GM23248 (cell line): ENCODE measurements around the gene C9. TPM values are rescaled to one million over a fixed set of nuclear protein-coding genes. Genes with fewer than 3 reads are reported as not detected.
A peak's percentile ranks its signal among the peaks of the same experiment; 100 is the strongest.
"Not testable (repeated sequence)": the region's sequence is repeated elsewhere in the genome, so short reads cannot be mapped to it uniquely, and the experiment has no call there.

Experiments used
- DNase-seq: peaks from one replicate; pipeline ENCODE4 v3.0.0-alpha.2; 2015
- H2AFZ ChIP-seq: fragments of 200-600 bp; sonication (generic); 2 replicates; pipeline ENCODE4 v1.6.1; 2016; ENCODE audit warnings: antibody characterized with exemption
- H3F3A ChIP-seq: fragments of 200-600 bp; sonication (generic); 2 replicates; pipeline ENCODE4 v1.6.1; 2016; ENCODE audit warnings: mild to moderate bottlenecking, antibody characterized with exemption, mixed run types; ENCODE audit not compliant: insufficient read depth
- H3K27ac ChIP-seq: fragments of 200-600 bp; sonication (generic); 2 replicates; pipeline ENCODE4 v1.5.1; 2016; ENCODE audit warnings: mild to moderate bottlenecking
- H3K27me3 ChIP-seq: fragments of 200-600 bp; sonication (generic); replicated peaks from 2 replicates; pipeline ENCODE4 v1.6.1; 2016; ENCODE audit warnings: mild to moderate bottlenecking; ENCODE audit not compliant: insufficient read depth
- H3K36me3 ChIP-seq: fragments of 200-600 bp; sonication (generic); 2 replicates; pipeline ENCODE4 v1.6.1; 2016; ENCODE audit warnings: low read depth, mild to moderate bottlenecking
- H3K4me1 ChIP-seq: fragments of 200-600 bp; sonication (generic); 2 replicates; pipeline ENCODE4 v1.6.1; 2016; ENCODE audit warnings: mild to moderate bottlenecking; ENCODE audit not compliant: insufficient read depth
- H3K4me2 ChIP-seq: fragments of 200-600 bp; sonication (generic); one replicate; pipeline ENCODE4 v1.6.1; 2016; ENCODE audit warnings: mild to moderate bottlenecking; ENCODE audit not compliant: unreplicated experiment
- H3K4me3 ChIP-seq: fragments of 200-600 bp; sonication (generic); 2 replicates; pipeline ENCODE4 v1.5.1; 2016; ENCODE audit warnings: mild to moderate bottlenecking
- H3K79me2 ChIP-seq: fragments of 200-600 bp; sonication (generic); 2 replicates; pipeline ENCODE4 v1.6.1; 2016; ENCODE audit warnings: mild to moderate bottlenecking; ENCODE audit not compliant: insufficient read depth
- H3K9ac ChIP-seq: fragments of 200-600 bp; sonication (generic); 2 replicates; pipeline ENCODE4 v1.6.1; 2016; ENCODE audit warnings: mild to moderate bottlenecking
- H3K9me2 ChIP-seq: fragments of 200-600 bp; sonication (generic); 2 replicates; pipeline ENCODE4 v1.6.1; 2016; ENCODE audit warnings: mixed run types, mild to moderate bottlenecking, moderate library complexity; ENCODE audit not compliant: insufficient read depth
- H3K9me3 ChIP-seq: fragments of 200-600 bp; sonication (generic); one replicate; pipeline ENCODE4 v1.6.1; 2017; ENCODE audit warnings: low read depth
- H4K20me1 ChIP-seq: fragments of 200-600 bp; sonication (generic); 2 replicates; pipeline ENCODE4 v1.6.0; 2016; ENCODE audit not compliant: insufficient read depth
- EZH2 ChIP-seq: fragments of 200-600 bp; sonication (generic); IDR thresholded peaks from 2 replicates; pipeline ENCODE4 v1.6.1; 2018; ENCODE audit warnings: antibody characterized with exemption, mild to moderate bottlenecking; ENCODE audit not compliant: insufficient read depth, poor library complexity, severe bottlenecking
- EZH2phosphoT487 ChIP-seq: fragments of 200-600 bp; sonication (generic); IDR thresholded peaks from 2 replicates; pipeline ENCODE4 v1.6.1; 2018; ENCODE audit warnings: antibody characterized with exemption, moderate library complexity, mild to moderate bottlenecking, low read depth; ENCODE audit not compliant: insufficient read depth
- WGBS, 2 experiments: methylation state at CpG; one replicate each; pipeline ENCODE4 v1.1.6; 2015 to 2017; ENCODE audit warnings: low lambda C conversion rate in 2 of 2, low coverage in 1 of 2; ENCODE audit errors: missing lambda C conversion rate in 2 of 2; 5-methylcytosine and 5-hydroxymethylcytosine counted together
- in situ Hi-C: fragments of 300-500 bp; cut with MboI; formaldehyde crosslinking; loops from 2 replicates; pipeline ENCODE4 v1.15.0; 2020
- polyA plus RNA-seq: library from polyadenylated mRNA; unstranded; fragments of >200 nt; fragmentation: Nextera tagmentation; extraction: Ambion mirVana; gene quantifications from 2 replicates; pipeline ENCODE4 v1.2.1, GENCODE V29; 2016
- total RNA-seq: library from RNA; depleted of rRNA; stranded (reverse); fragments of >200 nt; shearing (Covaris generic); gene quantifications from 2 replicates; pipeline ENCODE4 v1.2.3, GENCODE V29; 2014

Gene C9
- total and polyA plus RNA-seq, 2 experiments from 2014 or later = not detected

- in situ Hi-C loops = loop anchor here (25.0 kb wide), 1 partner anchor 313 kb away; no protein-coding TSS in a partner anchor
- H3K9ac ChIP-seq = no peak overlapping the region
- H3K4me3 ChIP-seq = no peak overlapping the region
- H3K4me1 ChIP-seq = no peaks in the 10 kb centered on the region
- no peaks in the 10 kb centered on the region for H3K79me2 ChIP-seq
- TF ChIP-seq EZH2phosphoT487 = no peak
- TF ChIP-seq EZH2 = no peak
- no peak for DNase-seq
- H4K20me1 ChIP-seq = no peaks in the 10 kb centered on the region
- H3K36me3 ChIP-seq = no peaks in the 10 kb centered on the region
- H3K9me3 ChIP-seq = no peaks in the 10 kb centered on the region
- no peaks in the 10 kb centered on the region for H3K9me2 ChIP-seq
- no peaks in the 10 kb centered on the region for H3F3A ChIP-seq
- H3K27me3 ChIP-seq = no peaks in the 10 kb centered on the region
- H2AFZ ChIP-seq = no peak overlapping the region
- H3K4me2 ChIP-seq = no peak overlapping the region
- H3K27ac ChIP-seq = no peak overlapping the region
These were observed 64.3 kb downstream of the C9 start for GRCh38 chr5:39299962-39300361.

- Histone ChIP-seq H3K9me2 (no peaks in the 10 kb centered on the region), H3F3A (no peaks in the 10 kb centered on the region), H3K4me2 (no peak overlapping the region), H3K27ac (no peak overlapping the region), H3K4me3 (no peak overlapping the region), H3K9ac (no peak overlapping the region), H3K9me3 (no peaks in the 10 kb centered on the region), H3K36me3 (no peaks in the 10 kb centered on the region), H3K4me1 (no peaks in the 10 kb centered on the region), H3K27me3 (no peaks in the 10 kb centered on the region), H2AFZ (no peak overlapping the region), H4K20me1 (no peaks in the 10 kb centered on the region), H3K79me2 (no peaks in the 10 kb centered on the region)
- no peak for DNase-seq
- 85 to 87% methylated on average over 2 of the region's 2 CpGs for whole genome bisulfite sequencing, 2 experiments
- in situ Hi-C loops = loop anchor here (25.0 kb wide), 1 partner anchor 307 kb away; no protein-coding TSS in a partner anchor
- no peak for TF ChIP-seq EZH2
- no peak for TF ChIP-seq EZH2phosphoT487
These were observed 69.6 kb downstream of the C9 start for GRCh38 chr5:39294736-39295135.

DNA sequence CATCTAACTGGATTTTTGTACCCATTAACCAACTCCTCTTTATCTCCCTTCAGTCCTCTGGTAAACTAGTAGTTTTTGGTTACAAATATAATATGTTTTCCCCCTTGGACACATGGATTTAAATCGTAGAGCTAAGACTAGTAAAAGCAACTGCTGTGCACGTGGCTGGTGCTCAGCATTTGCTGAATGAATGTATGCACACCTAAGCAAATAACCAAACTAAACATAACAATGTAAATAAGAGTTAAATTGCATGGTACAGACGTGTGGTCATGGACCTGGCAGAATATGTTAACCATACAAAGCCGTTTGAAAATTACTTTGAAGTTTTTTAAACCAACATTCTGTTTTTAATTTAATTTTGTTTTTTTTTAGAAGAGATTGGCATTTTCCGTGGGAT, 79.7 kb downstream of the C9 start:
- Histone ChIP-seq H3K4me2 (no peak overlapping the region), H4K20me1 (no peaks in the 10 kb centered on the region), H3K27me3 (no peaks in the 10 kb centered on the region), H3K4me1 (no peaks in the 10 kb centered on the region), H3K27ac (no peak overlapping the region), H3F3A (no peaks in the 10 kb centered on the region), H3K79me2 (no peaks in the 10 kb centered on the region), H2AFZ (peak overlapping the region; percentile 19; the same call in 1 of the 2 replicates), H3K36me3 (no peaks in the 10 kb centered on the region), H3K4me3 (no peak overlapping the region), H3K9me2 (no peaks in the 10 kb centered on the region), H3K9ac (no peak overlapping the region), H3K9me3 (no peaks in the 10 kb centered on the region)
- in situ Hi-C loops = loop anchor here (5.0 to 25.0 kb wide), 2 partner anchors 132 to 297 kb away; no protein-coding TSS in a partner anchor
- TF ChIP-seq EZH2 = no peak
- no peak for TF ChIP-seq EZH2phosphoT487
- WGBS, 2 experiments = 18 to 22% methylated on average over 5 of the region's 5 CpGs
- DNase-seq = no peak

GRCh38 chr5:39283231-39283818, 81.0 kb downstream of the C9 start:
- no peaks in the 10 kb centered on the region for H3K9me3 ChIP-seq
- WGBS, 2 experiments = 0 to 3% methylated on average over 3 of the region's 3 CpGs
- TF ChIP-seq EZH2 = no peak
- no peak for TF ChIP-seq EZH2phosphoT487
- no peaks in the 10 kb centered on the region for H3F3A ChIP-seq
- no peak overlapping the region for H3K27ac ChIP-seq
- DNase-seq = peak; percentile 84
- H2AFZ ChIP-seq = no peak overlapping the region
- no peaks in the 10 kb centered on the region for H3K9me2 ChIP-seq
- H4K20me1 ChIP-seq = no peaks in the 10 kb centered on the region
- H3K36me3 ChIP-seq = no peaks in the 10 kb centered on the region
- no peak overlapping the region for H3K4me2 ChIP-seq
- no peak overlapping the region for H3K4me3 ChIP-seq
- no peaks in the 10 kb centered on the region for H3K4me1 ChIP-seq
- no peaks in the 10 kb centered on the region for H3K27me3 ChIP-seq
- in situ Hi-C loops = loop anchor here (5.0 to 25.0 kb wide), 2 partner anchors 131 to 296 kb away; no protein-coding TSS in a partner anchor
- H3K9ac ChIP-seq = no peak overlapping the region
- H3K79me2 ChIP-seq = no peaks in the 10 kb centered on the region

GRCh38 chr5:39282561-39282960, 81.7 kb downstream of the C9 start:
- Histone ChIP-seq H3K27me3 (no peaks in the 10 kb centered on the region), H3K9me2 (no peaks in the 10 kb centered on the region), H3K4me3 (no peak overlapping the region), H3K4me2 (no peak overlapping the region), H3F3A (no peaks in the 10 kb centered on the region), H3K36me3 (no peaks in the 10 kb centered on the region), H2AFZ (no peak overlapping the region), H3K79me2 (no peaks in the 10 kb centered on the region), H3K9me3 (no peaks in the 10 kb centered on the region), H3K27ac (no peak overlapping the region), H3K4me1 (no peaks in the 10 kb centered on the region), H3K9ac (no peak overlapping the region), H4K20me1 (no peaks in the 10 kb centered on the region)
- in situ Hi-C loops = loop anchor here (5.0 to 25.0 kb wide), 2 partner anchors 130 to 295 kb away; no protein-coding TSS in a partner anchor
- 88 to 93% methylated on average over 1 of the region's 1 CpG for WGBS, 2 experiments
- no peak for DNase-seq
- TF ChIP-seq EZH2phosphoT487 = no peak

DNA sequence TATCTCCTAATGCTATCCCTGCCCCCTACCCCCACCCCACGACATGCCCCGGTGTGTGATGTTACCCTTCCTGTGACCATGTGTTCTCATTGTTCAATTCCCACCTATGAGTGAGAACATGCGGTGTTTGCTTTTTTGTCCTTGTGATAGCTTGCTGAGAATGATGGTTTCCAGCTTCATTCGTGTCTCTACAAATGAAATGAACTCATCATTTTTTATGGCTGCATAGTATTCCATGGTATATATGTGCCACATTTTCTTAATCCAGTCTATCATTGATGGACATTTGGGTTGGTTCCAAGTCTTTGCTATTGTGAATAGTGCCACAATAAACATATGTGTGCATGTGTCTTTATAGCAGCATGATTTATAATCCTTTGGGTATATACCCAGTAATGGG, 88.4 kb downstream of the C9 start:
- H2AFZ ChIP-seq = not testable (repeated sequence)
- in situ Hi-C loops = loop anchor here (25.0 kb wide), 1 partner anchor 289 kb away; no protein-coding TSS in a partner anchor

More for the DNA sequence above, 88.4 kb downstream of the C9 start:
- H3K27ac ChIP-seq, H3K4me1 ChIP-seq, H3K9me2 ChIP-seq, H3K4me2 ChIP-seq, H3K27me3 ChIP-seq, H4K20me1 ChIP-seq, DNase-seq, H3K79me2 ChIP-seq, H3K9me3 ChIP-seq, H3K4me3 ChIP-seq, H3K9ac ChIP-seq, H3K36me3 ChIP-seq, H3F3A ChIP-seq: not testable (repeated sequence)
- 76 to 85% methylated on average over 4 of the region's 4 CpGs for WGBS, 2 experiments
